ENCODE measurements around the gene SLC4A5.

GRCh38 chr2:74371421-74371820, 28.2 kb upstream of the SLC4A5 start:
- TF ChIP-seq CTCF (IDR thresholded peaks at IDR 0.05; ENCODE audit: control extremely low read depth in 1 of 3, insufficient read depth in 1 of 3, low read depth in 1 of 3, low read length in 3 of 3) (no peak), TEAD4 (IDR thresholded peaks at IDR 0.05; ENCODE audit: low read depth, low read length) (no peak), KDM1A (IDR thresholded peaks at IDR 0.05; ENCODE audit: borderline replicate concordance, low read length) (no peak), YY1 (IDR thresholded peaks at IDR 0.05; ENCODE audit: low read depth, low read length) (no peak), RXRA (IDR thresholded peaks at IDR 0.05; ENCODE audit: insufficient read depth, low read depth, low read length) (no peak), JUN (IDR thresholded peaks at IDR 0.05; ENCODE audit: low read depth, low read length) (no peak), BRCA1 (IDR thresholded peaks at IDR 0.05; ENCODE audit: low read depth, low read length) (no peak), SRF (IDR thresholded peaks at IDR 0.05; ENCODE audit: low read depth, low read length) (no peak), RNF2 (IDR thresholded peaks at IDR 0.05; ENCODE audit: borderline replicate concordance, low read depth, low read length, missing control alignments, poor library complexity, severe bottlenecking) (no peak), ATF3 (IDR thresholded peaks at IDR 0.05; ENCODE audit: insufficient read depth, low read depth, low read length) (no peak)

Data from H1 (cell line).